GM12872 (cell line): ENCODE data around the gene SELENOM.

Experiments used
- TF ChIP-seq, protein P1 (sequence below): IDR thresholded peaks from 3 replicates; pipeline ENCODE4 v1.5.1; 2011; ENCODE audit warnings: low read depth, mild to moderate bottlenecking, low read length, moderate library complexity; ENCODE audit not compliant: insufficient read depth

The SELENOM gene

DNA sequence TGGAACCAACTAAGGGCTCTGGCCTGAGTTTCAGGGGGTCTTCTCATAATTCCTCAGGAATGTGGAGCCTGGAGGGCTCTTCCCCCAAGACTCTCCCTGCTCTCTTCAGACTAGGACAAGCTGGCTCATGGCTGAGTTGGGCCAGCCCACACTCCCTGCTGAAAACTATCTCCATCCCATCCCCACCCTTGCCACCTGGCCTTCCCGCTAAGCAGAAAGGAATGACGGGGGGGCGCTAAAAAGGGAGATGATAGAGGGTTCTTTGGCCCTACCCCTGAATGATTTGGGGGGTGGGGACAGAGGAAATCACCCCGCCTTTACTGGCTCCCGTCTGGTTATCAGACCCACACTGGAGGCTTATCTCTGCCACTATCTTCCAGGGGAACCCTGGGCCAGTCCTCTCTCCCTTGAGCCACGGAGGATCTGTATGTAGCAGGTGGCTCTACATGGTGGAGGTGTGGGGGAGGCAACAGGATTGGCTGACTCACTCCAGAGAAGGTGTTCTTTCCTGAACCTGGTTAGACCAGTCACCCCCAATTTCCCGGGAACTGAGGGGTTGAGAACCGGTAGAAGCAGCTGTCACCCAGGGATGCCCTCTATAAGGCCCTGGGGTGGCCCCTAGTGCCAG is 20.6 kb downstream of the SELENOM start:
- TF ChIP-seq, protein P1, sequence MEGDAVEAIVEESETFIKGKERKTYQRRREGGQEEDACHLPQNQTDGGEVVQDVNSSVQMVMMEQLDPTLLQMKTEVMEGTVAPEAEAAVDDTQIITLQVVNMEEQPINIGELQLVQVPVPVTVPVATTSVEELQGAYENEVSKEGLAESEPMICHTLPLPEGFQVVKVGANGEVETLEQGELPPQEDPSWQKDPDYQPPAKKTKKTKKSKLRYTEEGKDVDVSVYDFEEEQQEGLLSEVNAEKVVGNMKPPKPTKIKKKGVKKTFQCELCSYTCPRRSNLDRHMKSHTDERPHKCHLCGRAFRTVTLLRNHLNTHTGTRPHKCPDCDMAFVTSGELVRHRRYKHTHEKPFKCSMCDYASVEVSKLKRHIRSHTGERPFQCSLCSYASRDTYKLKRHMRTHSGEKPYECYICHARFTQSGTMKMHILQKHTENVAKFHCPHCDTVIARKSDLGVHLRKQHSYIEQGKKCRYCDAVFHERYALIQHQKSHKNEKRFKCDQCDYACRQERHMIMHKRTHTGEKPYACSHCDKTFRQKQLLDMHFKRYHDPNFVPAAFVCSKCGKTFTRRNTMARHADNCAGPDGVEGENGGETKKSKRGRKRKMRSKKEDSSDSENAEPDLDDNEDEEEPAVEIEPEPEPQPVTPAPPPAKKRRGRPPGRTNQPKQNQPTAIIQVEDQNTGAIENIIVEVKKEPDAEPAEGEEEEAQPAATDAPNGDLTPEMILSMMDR = no peak

DNA sequence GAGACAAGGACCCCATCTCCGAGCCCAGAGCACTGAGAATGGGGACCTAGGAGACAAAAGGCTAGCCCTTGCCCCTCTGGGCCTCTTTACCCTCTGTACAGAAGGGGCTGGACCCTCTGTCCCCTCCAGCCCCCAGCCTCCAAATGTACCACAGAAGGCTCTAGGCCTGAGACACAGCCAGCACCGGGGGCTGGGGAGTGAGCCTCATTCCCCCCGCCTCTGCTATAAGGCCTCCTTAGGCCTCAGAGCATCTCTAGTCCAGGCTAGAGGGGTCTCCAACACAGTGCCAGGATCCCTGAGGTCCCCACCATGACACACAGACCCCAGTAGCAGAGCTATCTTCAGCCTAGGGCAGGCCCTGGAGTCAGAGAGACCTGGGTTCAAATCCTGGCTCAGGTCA is 21.4 kb downstream of the SELENOM start:
- TF ChIP-seq, protein P1 = no peak

- TF ChIP-seq, protein P1 = no peak
Observed at GRCh38 chr22:31085493-31085824, 21.9 kb downstream of the SELENOM start.

GRCh38 chr22:31084811-31085492 is 22.4 kb downstream of the SELENOM start:
- TF ChIP-seq, protein P1 = peak; percentile 82

DNA sequence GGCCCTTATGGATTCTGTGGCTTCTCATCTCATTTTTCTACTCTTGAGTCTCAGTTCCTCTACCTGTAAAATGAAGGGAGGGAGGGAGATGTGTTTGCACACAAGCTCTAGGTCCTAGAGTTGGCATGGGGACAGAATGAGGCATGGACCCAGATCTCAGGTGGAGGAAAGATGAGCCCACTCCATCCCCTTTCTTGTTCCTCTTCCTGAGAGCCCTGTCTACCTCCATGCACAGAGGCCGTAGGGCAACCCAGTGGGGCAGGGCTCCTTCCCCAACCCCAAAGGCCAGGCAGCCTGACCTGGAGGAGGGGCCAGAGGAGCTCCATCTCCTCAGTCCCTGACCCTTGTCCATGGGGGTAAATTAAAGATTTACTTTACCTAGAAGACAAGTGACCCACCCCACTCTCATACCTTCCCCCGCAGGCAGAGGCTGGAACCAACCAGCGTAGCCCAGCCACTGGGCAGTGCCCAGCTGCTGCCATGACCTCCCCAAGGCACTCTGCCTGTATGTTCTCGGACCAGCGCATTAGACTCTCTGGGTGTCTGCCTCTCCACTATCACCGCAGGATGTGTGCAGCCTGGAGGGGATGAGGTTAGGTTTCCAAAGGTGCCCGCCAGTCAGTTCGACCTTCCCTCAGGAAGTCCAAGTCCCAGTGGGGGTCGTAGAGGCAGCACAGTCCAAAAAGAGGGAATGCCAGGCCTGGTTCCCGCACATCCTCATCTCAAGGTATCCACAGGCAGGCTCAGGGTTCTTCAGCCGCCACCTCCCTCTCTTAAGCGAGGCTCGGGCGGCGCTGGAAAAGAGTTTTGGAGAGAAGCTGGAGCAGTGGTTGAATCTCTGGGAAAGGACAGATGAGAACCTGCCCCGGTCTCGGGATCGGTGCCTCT is 23.2 kb downstream of the SELENOM start:
- TF ChIP-seq, protein P1 = no peak

- TF ChIP-seq, protein P1 = no peak
Observed at GRCh38 chr22:31083377-31083768, 24.0 kb downstream of the SELENOM start.
